GM23338 (cell line): ENCODE results near the gene IL6R. TPM values are rescaled to one million over a fixed set of nuclear protein-coding genes. Genes with fewer than 3 reads are reported as not detected.

Source experiments
- ATAC-seq: fragments of 200-7000 bp; cut with Tn5 transposase; 3 replicates; pipeline ENCODE4 v1.9.1; 2020
- DNase-seq: peaks from one replicate; pipeline ENCODE4 v3.0.0-alpha.2; 2015; ENCODE audit warnings: low spot score
- H2AFZ ChIP-seq: fragments of 200-600 bp; sonication (generic); 2 replicates; pipeline ENCODE4 v1.8.0; 2016; ENCODE audit warnings: antibody characterized with exemption, mild to moderate bottlenecking, moderate library complexity
- H3F3A ChIP-seq: fragments of 200-600 bp; sonication (generic); replicated peaks from 2 replicates; pipeline ENCODE4 v1.8.0; 2017; ENCODE audit warnings: antibody characterized with exemption, mixed run types, low read depth
- H3K27ac ChIP-seq: fragments of 200-600 bp; sonication (generic); 2 replicates; pipeline ENCODE4 v1.6.1; 2016; ENCODE audit warnings: low read depth
- H3K27me3 ChIP-seq: fragments of 200-600 bp; sonication (generic); 2 replicates; pipeline ENCODE4 v1.8.0; 2016; ENCODE audit warnings: mild to moderate bottlenecking, mixed run types, moderate library complexity; ENCODE audit not compliant: insufficient read depth
- H3K36me3 ChIP-seq: fragments of 200-600 bp; sonication (generic); 2 replicates; pipeline ENCODE4 v1.8.0; 2016; ENCODE audit warnings: mild to moderate bottlenecking; ENCODE audit not compliant: insufficient read depth
- H3K4me1 ChIP-seq: fragments of 200-600 bp; sonication (generic); 2 replicates; pipeline ENCODE4 v1.8.0; 2016; ENCODE audit warnings: mild to moderate bottlenecking, moderate library complexity; ENCODE audit not compliant: insufficient read depth
- H3K4me2 ChIP-seq: fragments of 200-600 bp; sonication (generic); 2 replicates; pipeline ENCODE4 v1.7.1; 2017; ENCODE audit warnings: mixed run types
- H3K4me3 ChIP-seq: fragments of 200-600 bp; sonication (generic); 2 replicates; pipeline ENCODE4 v1.6.1; 2016; ENCODE audit warnings: mixed run types
- H3K79me2 ChIP-seq: fragments of 200-600 bp; sonication (generic); replicated peaks from 2 replicates; pipeline ENCODE4 v1.8.0; 2017; ENCODE audit warnings: mild to moderate bottlenecking; ENCODE audit not compliant: insufficient read depth
- H3K9me2 ChIP-seq: fragments of 200-600 bp; sonication (generic); 2 replicates; pipeline ENCODE4 v1.8.0; 2017; ENCODE audit not compliant: insufficient read depth
- H4K20me1 ChIP-seq: fragments of 200-600 bp; sonication (generic); replicated peaks from 2 replicates; pipeline ENCODE4 v1.8.0; 2017; ENCODE audit warnings: mild to moderate bottlenecking; ENCODE audit not compliant: insufficient read depth
- H3K27ac Mint-ChIP-seq: 2 replicates; pipeline ENCODE4 v1.8.0; 2020; ENCODE audit warnings: inconsistent platforms, mild to moderate bottlenecking, moderate library complexity, mixed read lengths
- H3K27me3 Mint-ChIP-seq: 3 replicates; pipeline ENCODE4 v1.8.0; 2022; ENCODE audit warnings: low read depth, mild to moderate bottlenecking, moderate library complexity, mixed read lengths, inconsistent platforms; ENCODE audit not compliant: insufficient read depth, poor library complexity
- H3K36me3 Mint-ChIP-seq: 3 replicates; pipeline ENCODE4 v1.8.0; 2021; ENCODE audit warnings: low read depth, mild to moderate bottlenecking, inconsistent platforms, moderate library complexity, mixed read lengths
- H3K4me1 Mint-ChIP-seq: 3 replicates; pipeline ENCODE4 v1.8.0; 2020; ENCODE audit warnings: mild to moderate bottlenecking, inconsistent platforms, mixed read lengths
- H3K4me3 Mint-ChIP-seq: 3 replicates; pipeline ENCODE4 v1.8.0; 2021; ENCODE audit warnings: moderate library complexity, mild to moderate bottlenecking, inconsistent platforms, mixed read lengths
- H3K9me3 Mint-ChIP-seq: 3 replicates; pipeline ENCODE4 v1.8.0; 2020; ENCODE audit warnings: moderate library complexity, mild to moderate bottlenecking, inconsistent platforms, mixed read lengths
- CREB1 ChIP-seq: fragments of 250-450 bp; sonication (Bioruptor Pico); IDR thresholded peaks from 2 replicates; pipeline ENCODE4 v1.5.0; 2020; ENCODE audit warnings: low read depth, mild to moderate bottlenecking, moderate library complexity
- EZH2 ChIP-seq: fragments of 200-600 bp; sonication (generic); IDR thresholded peaks from one replicate; pipeline ENCODE4 v1.8.0; 2017; ENCODE audit warnings: antibody characterized with exemption, mild to moderate bottlenecking, low read depth; ENCODE audit not compliant: unreplicated experiment
- EZH2phosphoT487 ChIP-seq: fragments of 200-600 bp; sonication (generic); IDR thresholded peaks from one replicate; pipeline ENCODE4 v1.8.1; 2018; ENCODE audit warnings: antibody characterized with exemption; ENCODE audit not compliant: unreplicated experiment
- JUNB ChIP-seq: IDR thresholded peaks from one replicate; pipeline ENCODE4 v1.6.1; 2016; ENCODE audit warnings: antibody characterized with exemption; ENCODE audit not compliant: unreplicated experiment
- NANOG ChIP-seq: IDR thresholded peaks from 2 replicates; pipeline ENCODE4 v1.6.1; 2016; ENCODE audit warnings: antibody characterized with exemption, borderline replicate concordance
- POLR2AphosphoS5 ChIP-seq: IDR thresholded peaks from 2 replicates; pipeline ENCODE4 v1.6.1; 2016; ENCODE audit warnings: antibody characterized with exemption, low read depth
- ZNF331 ChIP-seq: fragments of 250-450 bp; sonication (Bioruptor Pico); IDR thresholded peaks from 2 replicates; pipeline ENCODE4 v1.5.0; 2020; ENCODE audit warnings: low read depth, mild to moderate bottlenecking, moderate library complexity
- polyA plus RNA-seq: library from polyadenylated mRNA; unstranded; fragments of >200 nt; fragmentation: Nextera tagmentation; extraction: Ambion mirVana; gene quantifications from 2 replicates; pipeline ENCODE4 v1.2.1, GENCODE V29; 2016
- total RNA-seq: library from RNA; depleted of rRNA; stranded (reverse); fragments of >200 nt; shearing (Covaris generic); gene quantifications from 2 replicates; pipeline ENCODE4 v1.2.3, GENCODE V29; 2014
- TF ChIP-seq, protein P1 (sequence below), 2 experiments: fragments of 200-600 bp in 1 of 2; sonication (generic) in 1 of 2; conservative IDR thresholded peaks; 2 replicates each; pipeline versions ENCODE4 v1.5.1 to v1.6.1; 2016 to 2017; ENCODE audit warnings: antibody characterized with exemption in 2 of 2, low read depth in 2 of 2, mild to moderate bottlenecking in 2 of 2, moderate library complexity in 1 of 2
- TF ChIP-seq, protein P2 (sequence below): fragments of 250-450 bp; sonication (Bioruptor Pico); IDR thresholded peaks from 2 replicates; pipeline ENCODE4 v1.5.0; 2020; ENCODE audit warnings: mild to moderate bottlenecking, moderate library complexity
- TF ChIP-seq, protein P3 (sequence below): IDR thresholded peaks from 2 replicates; pipeline ENCODE4 v1.6.1; 2016; ENCODE audit warnings: antibody characterized with exemption

The IL6R gene
- total and polyA plus RNA-seq, 2 experiments from 2014 or later = 1.0 to 13.8 TPM

DNA sequence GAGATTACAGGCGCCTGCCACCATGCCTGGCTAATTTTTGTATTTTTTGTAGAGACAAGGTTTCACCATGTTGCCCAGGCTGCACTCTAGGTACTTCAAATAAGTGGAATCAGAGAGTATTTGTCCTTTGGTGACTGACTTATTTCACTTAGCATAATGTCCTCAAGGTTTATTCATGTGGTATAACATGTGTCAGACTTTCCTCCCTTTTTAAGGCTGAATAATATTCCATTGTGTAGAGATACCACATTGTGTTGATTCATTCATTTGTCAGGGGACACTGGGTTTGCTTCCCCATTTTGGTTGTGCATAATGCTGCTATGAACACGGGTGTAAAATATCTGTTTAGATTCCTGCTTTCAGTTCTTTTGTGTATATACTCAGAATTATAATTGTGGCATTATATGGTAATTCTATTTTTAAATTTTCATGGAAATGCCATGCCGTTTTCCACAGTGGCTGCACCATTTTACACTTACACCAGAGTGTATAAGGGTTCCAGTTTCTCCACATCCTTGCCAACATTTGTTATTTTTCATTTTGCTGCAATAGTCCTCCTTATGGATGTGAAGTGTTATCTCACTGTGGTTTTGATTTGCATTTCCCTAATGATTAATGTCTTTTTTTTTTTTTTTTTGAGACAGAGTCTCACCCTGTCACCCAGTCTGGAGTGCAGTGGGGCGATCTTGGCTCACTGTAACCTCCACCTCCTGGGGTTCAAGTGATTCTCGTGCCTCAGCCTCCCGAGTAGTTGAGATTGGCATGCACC is 35.1 kb downstream of the IL6R start:
- Mint-ChIP-seq H3K27me3 (no peaks in the 10 kb centered on the region), H3K27ac (no peak overlapping the region), H3K4me3 (no peak overlapping the region), H3K36me3 (no peaks in the 10 kb centered on the region), H3K4me1 (peaks cover 5% of the 10 kb centered on the region), H3K9me3 (no peaks in the 10 kb centered on the region)
- no peaks in the 10 kb centered on the region for H3K4me1 ChIP-seq
- no peaks in the 10 kb centered on the region for H4K20me1 ChIP-seq
- no peak overlapping the region for H3K4me3 ChIP-seq
- H3K9me2 ChIP-seq = no peaks in the 10 kb centered on the region
- H3K36me3 ChIP-seq = no peaks in the 10 kb centered on the region
- H3K27ac ChIP-seq = no peak overlapping the region
- H3F3A ChIP-seq = no peaks in the 10 kb centered on the region
- DNase-seq (no peak), ATAC-seq (no peak)
- H2AFZ ChIP-seq = no peak overlapping the region
- no peak overlapping the region for H3K4me2 ChIP-seq
- H3K79me2 ChIP-seq = no peaks in the 10 kb centered on the region
- no peaks in the 10 kb centered on the region for H3K27me3 ChIP-seq
- TF ChIP-seq, protein P1, sequence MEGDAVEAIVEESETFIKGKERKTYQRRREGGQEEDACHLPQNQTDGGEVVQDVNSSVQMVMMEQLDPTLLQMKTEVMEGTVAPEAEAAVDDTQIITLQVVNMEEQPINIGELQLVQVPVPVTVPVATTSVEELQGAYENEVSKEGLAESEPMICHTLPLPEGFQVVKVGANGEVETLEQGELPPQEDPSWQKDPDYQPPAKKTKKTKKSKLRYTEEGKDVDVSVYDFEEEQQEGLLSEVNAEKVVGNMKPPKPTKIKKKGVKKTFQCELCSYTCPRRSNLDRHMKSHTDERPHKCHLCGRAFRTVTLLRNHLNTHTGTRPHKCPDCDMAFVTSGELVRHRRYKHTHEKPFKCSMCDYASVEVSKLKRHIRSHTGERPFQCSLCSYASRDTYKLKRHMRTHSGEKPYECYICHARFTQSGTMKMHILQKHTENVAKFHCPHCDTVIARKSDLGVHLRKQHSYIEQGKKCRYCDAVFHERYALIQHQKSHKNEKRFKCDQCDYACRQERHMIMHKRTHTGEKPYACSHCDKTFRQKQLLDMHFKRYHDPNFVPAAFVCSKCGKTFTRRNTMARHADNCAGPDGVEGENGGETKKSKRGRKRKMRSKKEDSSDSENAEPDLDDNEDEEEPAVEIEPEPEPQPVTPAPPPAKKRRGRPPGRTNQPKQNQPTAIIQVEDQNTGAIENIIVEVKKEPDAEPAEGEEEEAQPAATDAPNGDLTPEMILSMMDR (conservative IDR thresholded peaks at IDR 0.05; ENCODE audit: low read depth in 2 of 2) = no peak
- no peak for TF ChIP-seq EZH2

DNA sequence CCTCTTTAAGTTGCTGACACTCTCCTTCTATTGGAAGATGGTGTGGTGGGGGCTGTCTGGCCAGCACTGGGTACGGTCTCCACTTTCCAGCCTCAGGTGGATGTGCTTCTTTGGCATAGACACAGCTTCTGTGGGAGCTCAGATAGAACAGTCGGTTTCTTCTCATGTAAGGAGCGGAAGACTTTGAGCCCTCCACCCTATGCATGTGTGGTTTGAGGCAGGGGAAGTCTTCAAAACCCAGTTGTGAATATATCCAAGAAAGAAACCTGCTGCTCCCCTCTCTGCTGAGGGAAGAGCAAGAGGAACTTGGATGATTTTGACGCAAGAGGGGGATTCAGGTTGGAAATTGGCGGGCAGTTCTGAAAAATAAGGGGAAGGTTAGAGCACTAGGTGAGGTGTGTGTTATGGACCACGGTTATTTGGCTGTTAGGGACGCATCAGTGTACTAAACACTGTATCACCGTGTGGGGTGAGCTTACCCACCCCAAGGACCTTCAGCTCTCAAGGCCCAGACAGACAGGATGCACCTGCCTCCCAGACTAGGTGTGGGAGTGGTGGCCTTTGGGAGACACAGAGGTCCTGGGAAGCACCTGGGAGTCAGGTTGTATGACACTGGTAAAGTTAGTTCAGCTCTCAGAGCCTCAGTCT is 36.2 kb downstream of the IL6R start:
- Histone ChIP-seq H3K27me3 (no peaks in the 10 kb centered on the region), H3F3A (no peaks in the 10 kb centered on the region), H2AFZ (peak overlapping the region; percentile 69; the same call in 1 of the 2 replicates), H3K4me3 (no peak overlapping the region), H3K79me2 (no peaks in the 10 kb centered on the region), H3K9me2 (no peaks in the 10 kb centered on the region), H3K36me3 (no peaks in the 10 kb centered on the region), H4K20me1 (no peaks in the 10 kb centered on the region), H3K27ac (no peak overlapping the region), H3K4me2 (no peak overlapping the region), H3K4me1 (no peaks in the 10 kb centered on the region)
- H3K36me3 Mint-ChIP-seq = no peaks in the 10 kb centered on the region
- H3K27ac Mint-ChIP-seq = no peak overlapping the region
- no peak for ATAC-seq
- H3K4me3 Mint-ChIP-seq = no peak overlapping the region
- no peak for DNase-seq
- H3K27me3 Mint-ChIP-seq = no peaks in the 10 kb centered on the region
- no peaks in the 10 kb centered on the region for H3K9me3 Mint-ChIP-seq
- peaks cover 5% of the 10 kb centered on the region for H3K4me1 Mint-ChIP-seq
- TF ChIP-seq CREB1 (CRISPR knock-in tag) (no peak), JUNB (no peak), ZNF331 (CRISPR knock-in tag) (no peak), EZH2 (no peak), EZH2phosphoT487 (no peak), POLR2AphosphoS5 (no peak), NANOG (no peak)
- TF ChIP-seq, protein P2, sequence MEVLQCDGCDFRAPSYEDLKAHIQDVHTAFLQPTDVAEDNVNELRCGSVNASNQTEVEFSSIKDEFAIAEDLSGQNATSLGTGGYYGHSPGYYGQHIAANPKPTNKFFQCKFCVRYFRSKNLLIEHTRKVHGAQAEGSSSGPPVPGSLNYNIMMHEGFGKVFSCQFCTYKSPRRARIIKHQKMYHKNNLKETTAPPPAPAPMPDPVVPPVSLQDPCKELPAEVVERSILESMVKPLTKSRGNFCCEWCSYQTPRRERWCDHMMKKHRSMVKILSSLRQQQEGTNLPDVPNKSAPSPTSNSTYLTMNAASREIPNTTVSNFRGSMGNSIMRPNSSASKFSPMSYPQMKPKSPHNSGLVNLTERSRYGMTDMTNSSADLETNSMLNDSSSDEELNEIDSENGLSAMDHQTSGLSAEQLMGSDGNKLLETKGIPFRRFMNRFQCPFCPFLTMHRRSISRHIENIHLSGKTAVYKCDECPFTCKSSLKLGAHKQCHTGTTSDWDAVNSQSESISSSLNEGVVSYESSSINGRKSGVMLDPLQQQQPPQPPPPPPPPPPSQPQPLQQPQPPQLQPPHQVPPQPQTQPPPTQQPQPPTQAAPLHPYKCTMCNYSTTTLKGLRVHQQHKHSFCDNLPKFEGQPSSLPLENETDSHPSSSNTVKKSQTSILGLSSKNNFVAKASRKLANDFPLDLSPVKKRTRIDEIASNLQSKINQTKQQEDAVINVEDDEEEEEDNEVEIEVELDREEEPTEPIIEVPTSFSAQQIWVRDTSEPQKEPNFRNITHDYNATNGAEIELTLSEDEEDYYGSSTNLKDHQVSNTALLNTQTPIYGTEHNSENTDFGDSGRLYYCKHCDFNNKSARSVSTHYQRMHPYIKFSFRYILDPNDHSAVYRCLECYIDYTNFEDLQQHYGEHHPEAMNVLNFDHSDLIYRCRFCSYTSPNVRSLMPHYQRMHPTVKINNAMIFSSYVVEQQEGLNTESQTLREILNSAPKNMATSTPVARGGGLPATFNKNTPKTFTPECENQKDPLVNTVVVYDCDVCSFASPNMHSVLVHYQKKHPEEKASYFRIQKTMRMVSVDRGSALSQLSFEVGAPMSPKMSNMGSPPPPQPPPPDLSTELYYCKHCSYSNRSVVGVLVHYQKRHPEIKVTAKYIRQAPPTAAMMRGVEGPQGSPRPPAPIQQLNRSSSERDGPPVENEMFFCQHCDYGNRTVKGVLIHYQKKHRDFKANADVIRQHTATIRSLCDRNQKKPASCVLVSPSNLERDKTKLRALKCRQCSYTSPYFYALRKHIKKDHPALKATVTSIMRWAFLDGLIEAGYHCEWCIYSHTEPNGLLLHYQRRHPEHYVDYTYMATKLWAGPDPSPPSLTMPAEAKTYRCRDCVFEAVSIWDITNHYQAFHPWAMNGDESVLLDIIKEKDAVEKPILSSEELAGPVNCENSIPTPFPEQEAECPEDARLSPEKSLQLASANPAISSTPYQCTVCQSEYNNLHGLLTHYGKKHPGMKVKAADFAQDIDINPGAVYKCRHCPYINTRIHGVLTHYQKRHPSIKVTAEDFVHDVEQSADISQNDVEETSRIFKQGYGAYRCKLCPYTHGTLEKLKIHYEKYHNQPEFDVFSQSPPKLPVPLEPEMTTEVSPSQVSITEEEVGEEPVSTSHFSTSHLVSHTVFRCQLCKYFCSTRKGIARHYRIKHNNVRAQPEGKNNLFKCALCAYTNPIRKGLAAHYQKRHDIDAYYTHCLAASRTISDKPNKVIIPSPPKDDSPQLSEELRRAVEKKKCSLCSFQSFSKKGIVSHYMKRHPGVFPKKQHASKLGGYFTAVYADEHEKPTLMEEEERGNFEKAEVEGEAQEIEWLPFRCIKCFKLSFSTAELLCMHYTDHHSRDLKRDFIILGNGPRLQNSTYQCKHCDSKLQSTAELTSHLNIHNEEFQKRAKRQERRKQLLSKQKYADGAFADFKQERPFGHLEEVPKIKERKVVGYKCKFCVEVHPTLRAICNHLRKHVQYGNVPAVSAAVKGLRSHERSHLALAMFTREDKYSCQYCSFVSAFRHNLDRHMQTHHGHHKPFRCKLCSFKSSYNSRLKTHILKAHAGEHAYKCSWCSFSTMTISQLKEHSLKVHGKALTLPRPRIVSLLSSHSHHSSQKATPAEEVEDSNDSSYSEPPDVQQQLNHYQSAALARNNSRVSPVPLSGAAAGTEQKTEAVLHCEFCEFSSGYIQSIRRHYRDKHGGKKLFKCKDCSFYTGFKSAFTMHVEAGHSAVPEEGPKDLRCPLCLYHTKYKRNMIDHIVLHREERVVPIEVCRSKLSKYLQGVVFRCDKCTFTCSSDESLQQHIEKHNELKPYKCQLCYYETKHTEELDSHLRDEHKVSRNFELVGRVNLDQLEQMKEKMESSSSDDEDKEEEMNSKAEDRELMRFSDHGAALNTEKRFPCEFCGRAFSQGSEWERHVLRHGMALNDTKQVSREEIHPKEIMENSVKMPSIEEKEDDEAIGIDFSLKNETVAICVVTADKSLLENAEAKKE = no peak
- TF ChIP-seq, protein P3, sequence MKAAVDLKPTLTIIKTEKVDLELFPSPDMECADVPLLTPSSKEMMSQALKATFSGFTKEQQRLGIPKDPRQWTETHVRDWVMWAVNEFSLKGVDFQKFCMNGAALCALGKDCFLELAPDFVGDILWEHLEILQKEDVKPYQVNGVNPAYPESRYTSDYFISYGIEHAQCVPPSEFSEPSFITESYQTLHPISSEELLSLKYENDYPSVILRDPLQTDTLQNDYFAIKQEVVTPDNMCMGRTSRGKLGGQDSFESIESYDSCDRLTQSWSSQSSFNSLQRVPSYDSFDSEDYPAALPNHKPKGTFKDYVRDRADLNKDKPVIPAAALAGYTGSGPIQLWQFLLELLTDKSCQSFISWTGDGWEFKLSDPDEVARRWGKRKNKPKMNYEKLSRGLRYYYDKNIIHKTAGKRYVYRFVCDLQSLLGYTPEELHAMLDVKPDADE = no peak
